ENCODE data around the gene EGFR.

DNA sequence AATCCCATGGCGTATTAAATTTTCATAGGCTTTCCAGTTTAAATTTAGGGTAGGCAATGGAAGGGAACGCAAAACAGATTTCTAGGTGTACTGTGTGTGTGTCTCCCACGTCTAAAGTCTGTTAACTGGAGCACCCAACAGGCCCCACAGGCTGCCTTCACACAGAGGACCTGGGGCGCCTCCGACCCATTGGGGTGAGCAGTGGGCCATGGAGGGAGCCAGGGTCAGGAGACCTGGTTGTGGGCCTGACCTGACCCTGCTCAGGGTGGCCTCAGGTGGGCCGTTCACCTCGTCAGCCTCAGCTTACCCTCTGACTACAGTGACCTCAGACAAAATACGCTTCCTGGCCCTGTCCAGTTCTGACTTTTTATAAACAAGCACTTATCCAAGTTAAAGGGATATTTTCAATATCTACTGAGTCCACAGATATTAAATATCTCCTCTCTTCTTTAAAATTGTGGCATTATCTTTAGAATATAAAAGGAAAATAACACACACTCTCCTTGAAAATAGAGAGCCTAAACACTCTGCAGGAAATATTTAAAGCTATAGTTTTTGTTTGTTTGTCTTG lies 159.6 kb downstream of the EGFR start:
- TF ChIP-seq POLR2A (IDR thresholded peaks at IDR 0.05) (no peak), CTCF (IDR thresholded peaks at IDR 0.05) (no peak)

All from lower leg skin (tissue), 3 donors.